G401.6 (cell line): ENCODE data around the gene CDCP1.
A peak's percentile ranks its signal among the peaks of the same experiment; 100 is the strongest.
"Not testable (repeated sequence)": the region's sequence is repeated elsewhere in the genome, so short reads cannot be mapped to it uniquely, and the experiment has no call there.

Experiments used
- FAIRE-seq: peaks from 2 replicates; lab custom pipeline; 2012; peaks lifted over from hg19 to GRCh38; lab: Jason Lieb, UNC

CDCP1 gene

GRCh38 chr3:45055032-45055410, 91.2 kb downstream of the CDCP1 start:
- FAIRE-seq: no peak

GRCh38 chr3:45054196-45054857, 91.9 kb downstream of the CDCP1 start:
- no peak for FAIRE-seq

GRCh38 chr3:45053805-45054195, 92.4 kb downstream of the CDCP1 start:
- FAIRE-seq: not testable (repeated sequence)

- FAIRE-seq: no peak
Observed at GRCh38 chr3:45051685-45052084, 94.5 kb downstream of the CDCP1 start.

GRCh38 chr3:45049807-45050206, 96.4 kb downstream of the CDCP1 start:
- no peak for FAIRE-seq

- no peak for FAIRE-seq
Observed at GRCh38 chr3:45048244-45048643, 97.9 kb downstream of the CDCP1 start.

GRCh38 chr3:45043728-45044299, 102.4 kb downstream of the CDCP1 start:
- no peak for FAIRE-seq

GRCh38 chr3:45042162-45042561, 104.0 kb downstream of the CDCP1 start:
- FAIRE-seq: no peak

GRCh38 chr3:45041666-45042065, 104.5 kb downstream of the CDCP1 start:
- FAIRE-seq: no peak

- FAIRE-seq: peak; percentile 95
Observed at GRCh38 chr3:45037720-45038455, 108.3 kb downstream of the CDCP1 start.

- no peak for FAIRE-seq
Observed at GRCh38 chr3:45035441-45036301, 110.5 kb downstream of the CDCP1 start.

GRCh38 chr3:45034612-45035252, 111.4 kb downstream of the CDCP1 start:
- FAIRE-seq: no peak

- no peak for FAIRE-seq
Observed at GRCh38 chr3:45033791-45034190, 112.4 kb downstream of the CDCP1 start.
